Mesothelial cell of epicardium (in vitro differentiated cells): Measurements from ENCODE around the gene SNX32. TPM values are rescaled to one million over a fixed set of nuclear protein-coding genes. Genes with fewer than 3 reads are reported as not detected.

ENCODE experiments used
- DNase-seq, 2 experiments: peaks; one replicate each; pipeline ENCODE4 v3.0.0; 2021; ENCODE audit warnings: low spot score in 2 of 2; ENCODE audit not compliant: unreplicated experiment in 2 of 2
- H3K27ac Mint-ChIP-seq: 2 replicates; pipeline ENCODE4 v1.8.0; 2021; ENCODE audit warnings: mixed read lengths
- H3K27me3 Mint-ChIP-seq: 2 replicates; pipeline ENCODE4 v1.8.0; 2021; ENCODE audit warnings: low read depth, mixed read lengths
- H3K36me3 Mint-ChIP-seq: 2 replicates; pipeline ENCODE4 v1.8.0; 2021; ENCODE audit warnings: mixed read lengths
- H3K4me1 Mint-ChIP-seq: 2 replicates; pipeline ENCODE4 v1.8.0; 2021; ENCODE audit warnings: mixed read lengths
- H3K4me3 Mint-ChIP-seq: 2 replicates; pipeline ENCODE4 v1.8.0; 2021; ENCODE audit warnings: mild to moderate bottlenecking, moderate library complexity, mixed read lengths
- H3K9me3 Mint-ChIP-seq: 2 replicates; pipeline ENCODE4 v1.8.0; 2021; ENCODE audit warnings: mixed read lengths
- CTCF ChIP-seq: fragments of 200-600 bp; sonication (generic); IDR thresholded peaks from one replicate; pipeline ENCODE4 v1.5.0; 2021; ENCODE audit warnings: antibody characterized with exemption; ENCODE audit not compliant: unreplicated experiment
- total RNA-seq: library from RNA; stranded (reverse); gene quantifications from 3 replicates; pipeline ENCODE4 v1.2.1, GENCODE V29; 2021

The SNX32 gene
- total RNA-seq, 1 donor from 2014 or later = 10.7 TPM

GRCh38 chr11:65859095-65859811 is 25.5 kb downstream of the SNX32 start:
- H3K36me3 Mint-ChIP-seq = peaks cover 22% of the 10 kb centered on the region
- peak; percentile 98 for DNase-seq
- no peaks in the 10 kb centered on the region for H3K9me3 Mint-ChIP-seq
- peak overlapping the region; percentile 88 for H3K4me3 Mint-ChIP-seq
- TF ChIP-seq CTCF = no peak
- H3K27ac Mint-ChIP-seq = peak overlapping the region; percentile 100
- peaks cover 41% of the 10 kb centered on the region for H3K4me1 Mint-ChIP-seq
- H3K27me3 Mint-ChIP-seq = no peaks in the 10 kb centered on the region

- no peak for TF ChIP-seq CTCF
- peak in 1 of 2 experiments; percentile 66 for DNase-seq
- Mint-ChIP-seq H3K4me1 (peaks cover 39% of the 10 kb centered on the region), H3K36me3 (peaks cover 16% of the 10 kb centered on the region), H3K27me3 (no peaks in the 10 kb centered on the region), H3K4me3 (peak overlapping the region; percentile 88), H3K27ac (peak overlapping the region; percentile 97), H3K9me3 (no peaks in the 10 kb centered on the region)
These were observed 26.1 kb downstream of the SNX32 start for GRCh38 chr11:65859812-65860277.

- Mint-ChIP-seq H3K4me3 (peak within 1 kb of the TSS; percentile 88), H3K27ac (peak within 1 kb of the TSS; percentile 100), H3K27me3 (no peaks in the 10 kb centered on the region), H3K9me3 (no peaks in the 10 kb centered on the region), H3K4me1 (peaks cover 38% of the 10 kb centered on the region), H3K36me3 (peaks cover 15% of the 10 kb centered on the region)
- peak; percentile 83 for TF ChIP-seq CTCF
- DNase-seq = peak; percentile 89 to 98
These were observed 26.8 kb downstream of the SNX32 start, which contains the start of gene MUS81 for GRCh38 chr11:65860278-65861164. TSS of gene MUS81 (plus strand) at chr11:65860433. CDS start at chr11:65860754, 321 bp downstream.

DNA sequence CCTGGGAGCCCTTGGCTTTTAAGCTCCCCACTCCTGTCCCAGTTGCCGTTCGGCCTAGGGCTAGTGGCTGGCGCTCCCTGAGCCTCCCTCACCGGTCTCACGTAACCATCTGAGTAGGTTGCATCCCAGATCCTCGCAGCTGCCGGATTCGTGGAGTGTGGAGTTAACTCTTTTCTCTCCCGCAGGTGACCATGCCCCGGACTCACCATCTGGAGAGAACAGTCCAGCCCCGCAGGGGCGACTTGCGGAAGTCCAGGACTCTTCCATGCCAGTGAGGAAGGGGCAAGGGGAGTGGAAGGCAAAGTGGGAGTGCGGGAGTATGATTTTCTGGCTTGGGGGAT is 27.4 kb downstream of the SNX32 start:
- Mint-ChIP-seq H3K4me1 (peaks cover 33% of the 10 kb centered on the region), H3K27ac (peak overlapping the region; percentile 90), H3K9me3 (no peaks in the 10 kb centered on the region), H3K27me3 (no peaks in the 10 kb centered on the region), H3K4me3 (peak overlapping the region; percentile 88), H3K36me3 (peaks cover 13% of the 10 kb centered on the region)
- no peak for DNase-seq
- no peak for TF ChIP-seq CTCF

- TF ChIP-seq CTCF = no peak
- H3K27me3 Mint-ChIP-seq = no peaks in the 10 kb centered on the region
- peak overlapping the region; percentile 90 for H3K27ac Mint-ChIP-seq
- no peaks in the 10 kb centered on the region for H3K9me3 Mint-ChIP-seq
- peaks cover 8% of the 10 kb centered on the region for H3K36me3 Mint-ChIP-seq
- H3K4me1 Mint-ChIP-seq = peaks cover 28% of the 10 kb centered on the region
- H3K4me3 Mint-ChIP-seq = peak overlapping the region; percentile 88
- DNase-seq = no peak
These were observed 27.9 kb downstream of the SNX32 start for GRCh38 chr11:65861533-65862183.
